ENCODE measurements around the gene CCDC17. TPM values are rescaled to one million over a fixed set of nuclear protein-coding genes. Genes with fewer than 3 reads are reported as not detected.

Gene CCDC17
- total and polyA plus RNA-seq, 11 donors: 0.20 to 2.0 (median 0.93) TPM

DNA sequence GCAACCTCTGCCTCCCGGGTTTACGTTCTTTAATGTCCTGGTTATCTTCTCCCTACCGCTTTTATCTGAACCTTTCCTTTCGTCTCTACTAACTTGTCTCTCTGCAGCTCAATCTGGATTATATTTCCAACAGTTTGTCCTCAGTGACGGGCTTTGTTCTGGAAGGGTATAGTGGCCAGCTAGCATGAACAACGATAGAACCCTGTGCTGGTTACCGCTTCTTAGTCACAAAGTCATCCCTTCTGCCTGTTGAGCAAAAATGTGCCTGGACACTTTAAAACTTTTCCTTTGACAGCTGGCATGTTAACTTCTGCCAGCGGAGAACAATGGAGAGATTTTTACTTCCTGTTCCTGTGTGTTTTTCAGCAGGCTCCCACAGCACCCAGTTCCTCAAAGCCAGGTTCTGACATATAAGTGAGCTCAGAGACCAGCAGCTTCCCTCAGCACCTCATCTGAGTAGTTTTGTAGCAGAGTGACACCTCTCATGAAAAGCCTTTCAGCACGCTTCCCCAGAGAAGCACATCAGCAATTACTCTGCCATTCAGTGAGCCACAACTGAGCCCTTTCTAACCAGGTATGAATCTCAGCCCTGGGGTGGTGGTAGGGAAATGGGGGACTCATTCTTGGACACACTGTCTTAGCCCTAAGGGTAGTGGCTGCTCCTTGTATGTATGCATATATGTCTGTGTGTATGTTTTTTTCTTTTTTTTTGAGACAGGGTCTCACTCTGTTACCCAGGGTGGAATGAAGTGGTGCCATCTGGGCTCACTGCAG, 23.6 kb upstream of the CCDC17 start:
- Histone ChIP-seq H3K9me3 (no peaks in the 10 kb centered on the region), H3K4me1 (peaks cover 0 to 26% (median 11%) of the 10 kb centered on the region in 12 donors), H3K4me3 (peak overlapping the region in 2 of 12 donors; percentile 3 to 7), H3K27me3 (no peaks in the 10 kb centered on the region), H3K27ac (peak overlapping the region in 10 of 12 donors; percentile 8 to 64 (median 40)), H3K36me3 (peaks cover 0 to 87% (median 64%) of the 10 kb centered on the region in 9 donors)
- TF ChIP-seq, protein P1, sequence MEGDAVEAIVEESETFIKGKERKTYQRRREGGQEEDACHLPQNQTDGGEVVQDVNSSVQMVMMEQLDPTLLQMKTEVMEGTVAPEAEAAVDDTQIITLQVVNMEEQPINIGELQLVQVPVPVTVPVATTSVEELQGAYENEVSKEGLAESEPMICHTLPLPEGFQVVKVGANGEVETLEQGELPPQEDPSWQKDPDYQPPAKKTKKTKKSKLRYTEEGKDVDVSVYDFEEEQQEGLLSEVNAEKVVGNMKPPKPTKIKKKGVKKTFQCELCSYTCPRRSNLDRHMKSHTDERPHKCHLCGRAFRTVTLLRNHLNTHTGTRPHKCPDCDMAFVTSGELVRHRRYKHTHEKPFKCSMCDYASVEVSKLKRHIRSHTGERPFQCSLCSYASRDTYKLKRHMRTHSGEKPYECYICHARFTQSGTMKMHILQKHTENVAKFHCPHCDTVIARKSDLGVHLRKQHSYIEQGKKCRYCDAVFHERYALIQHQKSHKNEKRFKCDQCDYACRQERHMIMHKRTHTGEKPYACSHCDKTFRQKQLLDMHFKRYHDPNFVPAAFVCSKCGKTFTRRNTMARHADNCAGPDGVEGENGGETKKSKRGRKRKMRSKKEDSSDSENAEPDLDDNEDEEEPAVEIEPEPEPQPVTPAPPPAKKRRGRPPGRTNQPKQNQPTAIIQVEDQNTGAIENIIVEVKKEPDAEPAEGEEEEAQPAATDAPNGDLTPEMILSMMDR (IDR thresholded peaks at IDR 0.05): no peak
- TF ChIP-seq POLR2A (IDR thresholded peaks at IDR 0.05): no peak
- intact Hi-C loops (cut with DNase I): loop anchor here in 2 of 10 donors (2.0 to 5.0 kb wide), 2 partner anchors 33 to 40 kb away; partner anchors contain the start of genes GPBP1L1 (in 1 of the 2) and TMEM69 (in 1 of the 2)
- peak in 2 of 5 donors; percentile 25 to 29 for DNase-seq
- peak; percentile 83 to 90 (median 85) for ATAC-seq
- 40 to 50% (median 47%) methylated on average over 9 of the region's 9 CpGs for WGBS, 4 donors

DNA sequence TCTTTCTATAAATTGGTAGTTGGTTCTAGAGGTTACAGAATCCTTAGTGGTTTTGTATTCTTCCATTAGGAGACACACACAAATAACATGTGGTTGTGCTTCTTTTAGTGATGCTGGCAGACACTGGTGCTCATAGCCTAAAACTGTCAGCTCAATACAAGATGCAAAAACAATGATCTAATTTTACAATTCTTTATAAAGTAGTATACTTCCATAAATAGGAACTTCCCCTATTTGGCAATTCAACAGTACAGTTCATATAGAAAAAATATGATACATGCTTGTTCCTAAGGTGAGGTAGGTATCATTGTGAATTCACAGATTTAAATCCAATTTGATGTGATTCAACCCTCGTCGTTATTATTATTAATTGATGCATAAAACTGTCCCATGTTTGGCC, 20.8 kb upstream of the CCDC17 start:
- TF ChIP-seq POLR2A (IDR thresholded peaks at IDR 0.05): no peak
- TF ChIP-seq, protein P1 (IDR thresholded peaks at IDR 0.05): no peak
- DNase-seq (no peak), ATAC-seq (no peak)
- H3K27me3 ChIP-seq: no peaks in the 10 kb centered on the region
- H3K36me3 ChIP-seq: peaks cover 0 to 87% (median 64%) of the 10 kb centered on the region in 9 donors
- intact Hi-C loops (cut with DNase I): loop anchor here in 1 of 10 donors (5.0 kb wide), 1 partner anchor 43 kb away; the partner anchor contains the start of genes GPBP1L1 and TMEM69
- WGBS, 4 donors: 89 to 96% (median 93%) methylated on average over 2 of the region's 2 CpGs
- peaks cover 0 to 26% (median 11%) of the 10 kb centered on the region in 12 donors for H3K4me1 ChIP-seq
- no peak overlapping the region for H3K4me3 ChIP-seq
- no peak overlapping the region for H3K27ac ChIP-seq
- H3K9me3 ChIP-seq: no peaks in the 10 kb centered on the region

DNA sequence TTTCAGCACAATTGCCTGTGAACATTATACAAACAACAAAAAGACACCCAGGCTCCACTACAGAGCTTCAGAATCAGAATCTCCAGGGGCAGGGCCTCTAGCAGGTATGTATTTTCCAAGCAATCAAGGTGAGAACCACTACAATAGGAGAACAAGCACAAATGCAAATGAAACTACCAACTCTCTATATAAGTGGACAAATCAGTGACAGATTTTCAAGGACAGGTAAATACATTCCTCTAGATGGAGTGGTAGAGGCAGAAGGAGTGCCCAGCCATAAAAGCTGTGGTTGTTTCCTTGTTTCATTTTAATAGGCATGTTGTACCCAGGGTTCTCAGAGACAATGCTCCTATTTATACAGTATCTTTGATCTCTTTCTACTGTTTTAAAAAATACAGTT, 20.1 kb upstream of the CCDC17 start:
- intact Hi-C loops (cut with DNase I): no loop called here
- DNase-seq (no peak), ATAC-seq (no peak)
- Histone ChIP-seq H3K4me1 (peaks cover 0 to 26% (median 11%) of the 10 kb centered on the region in 12 donors), H3K27ac (peak overlapping the region in 1 of 12 donors; percentile 12), H3K27me3 (no peaks in the 10 kb centered on the region), H3K4me3 (no peak overlapping the region), H3K9me3 (no peaks in the 10 kb centered on the region), H3K36me3 (peaks cover 0 to 87% (median 64%) of the 10 kb centered on the region in 9 donors)
- TF ChIP-seq, protein P1 (IDR thresholded peaks at IDR 0.05): peak in 1 of 12 donors; percentile 23
- no peak for TF ChIP-seq POLR2A (IDR thresholded peaks at IDR 0.05)

DNA sequence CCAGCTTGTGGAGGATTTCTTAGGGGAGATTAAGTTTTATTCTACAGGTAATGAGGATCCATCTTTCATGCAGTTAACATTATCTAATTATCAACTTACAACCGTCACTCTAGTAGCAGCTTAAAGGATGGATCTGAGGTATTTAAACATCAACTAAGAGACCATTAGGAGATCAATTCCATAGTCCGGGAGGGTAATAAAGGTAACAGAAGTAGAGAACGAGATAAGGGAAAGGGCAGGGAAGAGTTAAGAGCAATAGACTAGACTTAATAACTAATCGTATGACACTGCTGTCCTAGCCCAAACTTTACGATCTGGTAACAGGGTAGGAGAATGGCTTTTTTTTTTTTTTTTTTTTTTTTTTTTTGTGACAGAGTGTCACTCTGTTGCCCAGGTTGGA, 19.5 kb upstream of the CCDC17 start:
- intact Hi-C loops (cut with DNase I): no loop called here
- ATAC-seq (no peak), DNase-seq (no peak)
- no peak overlapping the region for H3K4me3 ChIP-seq
- WGBS, 4 donors: 73 to 87% (median 75%) methylated on average over 5 of the region's 5 CpGs
- H3K9me3 ChIP-seq: no peaks in the 10 kb centered on the region
- H3K4me1 ChIP-seq: peaks cover 0 to 26% (median 11%) of the 10 kb centered on the region in 12 donors
- H3K27me3 ChIP-seq: no peaks in the 10 kb centered on the region
- TF ChIP-seq POLR2A (IDR thresholded peaks at IDR 0.05): no peak
- TF ChIP-seq, protein P1 (IDR thresholded peaks at IDR 0.05): no peak
- no peak overlapping the region for H3K27ac ChIP-seq
- peaks cover 0 to 87% (median 65%) of the 10 kb centered on the region in 9 donors for H3K36me3 ChIP-seq

Data from heart left ventricle (tissue), 16 donors.